Hair follicular keratinocyte (primary cell): ENCODE results near the gene CIZ1. TPM values are rescaled to one million over a fixed set of nuclear protein-coding genes. Genes with fewer than 3 reads are reported as not detected.

ENCODE experiments used
- total RNA-seq: library from RNA; depleted of rRNA; stranded (reverse); fragments of >200 nt; gene quantifications from 2 replicates; pipeline ENCODE4 v1.2.3, GENCODE V29; 2015

Gene CIZ1
- total RNA-seq, result 48.4 and 49.0 TPM in 2 replicates

GRCh38 chr9:128191406-128192046 is at the start of gene CIZ1:
Gene CIZ1 (minus strand): TSS chr9:128191572. CDS start chr9:128190857, 715 bp downstream.

GRCh38 chr9:128203024-128203706 is 11.8 kb upstream of the CIZ1 start, which contains the start of gene DNM1:
Gene DNM1 (plus strand): TSS chr9:128203379. CDS start chr9:128203471, 92 bp downstream.

GRCh38 chr9:128159784-128160602 is 31.4 kb downstream of the CIZ1 start, which contains the start of gene BBLN:
Gene BBLN (plus strand): TSS chr9:128160265. CDS start chr9:128160408, 143 bp downstream.

GRCh38 chr9:128149001-128149701 is 42.2 kb downstream of the CIZ1 start, which contains the start of gene LCN2:
Gene LCN2 (plus strand): TSS chr9:128149453. CDS start chr9:128149526, 73 bp downstream.

GRCh38 chr9:128127568-128127989 is 63.8 kb downstream of the CIZ1 start, which contains the start of gene PTGES2:
Gene PTGES2 (minus strand): TSS chr9:128127729. CDS start chr9:128127717, 12 bp downstream.

Other genes starting within 250 kb of the CIZ1 start
- 2.6 and 2.7 TPM in 2 replicates for gene EEIG1, start 210.6 kb downstream of the CIZ1 start, total RNA-seq
- gene NAIF1, start 124.3 kb downstream of the CIZ1 start, total RNA-seq, result 6.4 and 8.1 TPM in 2 replicates
- gene SLC25A25, start 123.3 kb downstream of the CIZ1 start, total RNA-seq, result 7.3 and 8.0 TPM in 2 replicates
- gene PTGES2, start 63.8 kb downstream of the CIZ1 start, total RNA-seq, result 60.0 and 75.4 TPM in 2 replicates
- gene LCN2, start 42.1 kb downstream of the CIZ1 start, total RNA-seq, result 8.8 and 22.4 TPM in 2 replicates
- 223 and 319 TPM in 2 replicates for gene BBLN, start 31.3 kb downstream of the CIZ1 start, total RNA-seq
- 0.16 and 0.27 TPM in 2 replicates for gene DNM1, start 11.8 kb upstream of the CIZ1 start, total RNA-seq
- 59.2 and 71.3 TPM in 2 replicates for gene GOLGA2, start 84.4 kb upstream of the CIZ1 start, total RNA-seq
- gene SWI5, start 84.7 kb upstream of the CIZ1 start, total RNA-seq, result 27.8 and 38.7 TPM in 2 replicates
- gene TRUB2, start 130.9 kb upstream of the CIZ1 start, total RNA-seq, result 15.0 and 22.2 TPM in 2 replicates
- gene COQ4, start 131.3 kb upstream of the CIZ1 start, total RNA-seq, result 37.6 and 50.8 TPM in 2 replicates
- gene SLC27A4, start 149.0 kb upstream of the CIZ1 start, total RNA-seq, result 32.6 and 38.4 TPM in 2 replicates
- gene URM1, start 179.8 kb upstream of the CIZ1 start, total RNA-seq, result 23.8 and 28.3 TPM in 2 replicates
- gene CERCAM, start 229.3 kb upstream of the CIZ1 start, total RNA-seq, result 29.6 and 69.9 TPM in 2 replicates